Measurements from ENCODE around the gene CDH16.
"Not testable (repeated sequence)": the region's sequence is repeated elsewhere in the genome, so short reads cannot be mapped to it uniquely, and the experiment has no call there.

Gene CDH16, protein sequence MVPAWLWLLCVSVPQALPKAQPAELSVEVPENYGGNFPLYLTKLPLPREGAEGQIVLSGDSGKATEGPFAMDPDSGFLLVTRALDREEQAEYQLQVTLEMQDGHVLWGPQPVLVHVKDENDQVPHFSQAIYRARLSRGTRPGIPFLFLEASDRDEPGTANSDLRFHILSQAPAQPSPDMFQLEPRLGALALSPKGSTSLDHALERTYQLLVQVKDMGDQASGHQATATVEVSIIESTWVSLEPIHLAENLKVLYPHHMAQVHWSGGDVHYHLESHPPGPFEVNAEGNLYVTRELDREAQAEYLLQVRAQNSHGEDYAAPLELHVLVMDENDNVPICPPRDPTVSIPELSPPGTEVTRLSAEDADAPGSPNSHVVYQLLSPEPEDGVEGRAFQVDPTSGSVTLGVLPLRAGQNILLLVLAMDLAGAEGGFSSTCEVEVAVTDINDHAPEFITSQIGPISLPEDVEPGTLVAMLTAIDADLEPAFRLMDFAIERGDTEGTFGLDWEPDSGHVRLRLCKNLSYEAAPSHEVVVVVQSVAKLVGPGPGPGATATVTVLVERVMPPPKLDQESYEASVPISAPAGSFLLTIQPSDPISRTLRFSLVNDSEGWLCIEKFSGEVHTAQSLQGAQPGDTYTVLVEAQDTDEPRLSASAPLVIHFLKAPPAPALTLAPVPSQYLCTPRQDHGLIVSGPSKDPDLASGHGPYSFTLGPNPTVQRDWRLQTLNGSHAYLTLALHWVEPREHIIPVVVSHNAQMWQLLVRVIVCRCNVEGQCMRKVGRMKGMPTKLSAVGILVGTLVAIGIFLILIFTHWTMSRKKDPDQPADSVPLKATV

GRCh38 chr16:66918803-66919568 is at the start of gene CDH16:
Gene CDH16 (minus strand): TSS chr16:66918885. CDS start chr16:66918065, 820 bp downstream.
- no peak for DNase-seq

DNA sequence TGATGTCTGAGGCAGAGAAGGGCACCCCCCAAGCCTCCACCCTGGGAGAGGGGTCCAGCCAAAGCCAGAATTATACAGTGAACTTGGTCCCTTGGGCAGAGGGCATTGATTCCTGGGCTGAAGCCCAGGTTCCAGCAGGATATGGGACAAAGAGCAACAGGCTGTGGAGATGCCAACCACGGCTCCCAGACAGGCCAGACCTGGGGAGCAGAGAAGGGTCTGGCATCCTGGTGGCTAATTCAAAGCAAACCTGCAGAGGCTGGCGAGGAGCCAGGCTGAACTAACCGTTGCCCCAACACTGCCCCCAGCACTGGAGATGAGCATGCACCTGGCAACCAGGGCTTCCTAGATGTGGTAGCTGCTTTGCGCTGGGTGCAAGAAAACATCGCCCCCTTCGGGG is 45.4 kb upstream of the CDH16 start:
- no peak for DNase-seq

- no peak for DNase-seq
Measured at GRCh38 chr16:66961914-66962313, 43.2 kb upstream of the CDH16 start.

- DNase-seq, result peak; percentile 38
Measured at GRCh38 chr16:66961065-66961744, 42.5 kb upstream of the CDH16 start, which contains the start of gene CES3. Gene CES3 (plus strand): TSS chr16:66961266. CDS start chr16:66961308, 42 bp downstream.

- no peak for DNase-seq
Measured at GRCh38 chr16:66960270-66960669, 41.6 kb upstream of the CDH16 start.

DNA sequence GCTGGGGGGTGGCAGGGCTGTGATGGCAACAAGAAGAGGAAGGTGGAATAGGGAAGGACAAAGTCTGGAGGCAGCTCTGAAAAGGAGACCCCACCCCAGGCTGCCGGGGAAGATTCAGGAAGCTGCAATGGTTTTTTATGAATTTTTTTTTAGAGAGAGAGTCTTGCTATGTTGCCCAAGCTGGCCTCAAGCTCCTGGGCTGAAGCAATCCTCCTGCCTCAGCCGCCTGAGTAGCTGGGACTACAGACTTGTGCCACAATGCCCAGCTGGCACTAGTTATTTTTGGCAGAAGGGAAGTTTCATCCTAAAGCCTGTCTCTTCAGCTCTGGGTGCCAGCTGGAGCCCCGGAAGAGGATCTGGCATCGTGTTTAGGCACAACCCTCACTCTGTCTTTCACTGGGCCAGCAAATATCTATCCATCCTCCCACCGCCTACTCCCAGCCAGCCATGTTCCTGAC is 41.0 kb upstream of the CDH16 start:
- no peak for DNase-seq

DNA sequence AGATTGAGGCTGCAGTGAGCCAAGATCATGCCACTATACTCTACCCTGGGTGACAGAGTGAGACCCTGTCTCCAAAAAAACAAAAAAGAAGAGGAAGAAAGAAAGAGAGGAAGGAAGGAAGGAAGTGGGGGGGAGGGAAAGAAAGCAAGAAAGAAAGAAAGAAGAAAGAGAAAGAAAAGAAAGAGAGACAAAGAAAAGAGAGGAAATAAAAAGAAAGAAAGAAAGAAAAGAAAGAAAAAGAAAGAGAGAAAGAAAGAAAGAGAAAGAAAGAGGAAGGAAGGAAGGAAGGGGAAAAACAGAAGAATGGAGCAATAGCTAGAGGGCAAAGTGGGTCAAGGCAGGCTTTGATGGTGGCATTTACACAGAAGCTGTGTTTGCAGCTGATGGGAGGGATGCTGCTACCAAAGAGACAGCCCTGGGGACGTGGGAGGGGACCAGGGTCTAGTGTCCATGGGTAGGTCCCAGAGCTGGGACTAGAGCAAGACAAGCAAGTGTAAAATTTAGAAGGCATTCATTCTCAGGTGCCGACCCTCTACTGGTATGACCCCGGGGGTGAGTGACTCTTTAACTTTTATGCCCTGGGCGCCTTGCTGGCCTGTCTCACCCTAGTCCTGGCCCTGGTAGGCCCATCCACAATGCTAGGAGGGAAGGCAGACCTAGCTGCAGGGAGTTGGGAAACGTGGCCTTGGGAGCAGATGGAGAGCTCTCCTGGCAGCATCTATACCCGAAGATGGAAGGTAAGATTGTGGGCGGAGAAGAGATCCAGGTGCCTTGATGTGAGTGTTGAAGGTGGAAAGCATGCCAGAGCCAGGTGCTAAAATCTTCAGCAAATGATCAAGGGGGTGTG is 40.4 kb upstream of the CDH16 start:
- no peak for DNase-seq

- not testable (repeated sequence) for DNase-seq
Measured at GRCh38 chr16:66956154-66956457, 37.4 kb upstream of the CDH16 start.

- DNase-seq, result not testable (repeated sequence)
Measured at GRCh38 chr16:66955363-66956153, 36.9 kb upstream of the CDH16 start.

GRCh38 chr16:66954097-66954659 is 35.5 kb upstream of the CDH16 start:
- DNase-seq, result peak; percentile 60

DNA sequence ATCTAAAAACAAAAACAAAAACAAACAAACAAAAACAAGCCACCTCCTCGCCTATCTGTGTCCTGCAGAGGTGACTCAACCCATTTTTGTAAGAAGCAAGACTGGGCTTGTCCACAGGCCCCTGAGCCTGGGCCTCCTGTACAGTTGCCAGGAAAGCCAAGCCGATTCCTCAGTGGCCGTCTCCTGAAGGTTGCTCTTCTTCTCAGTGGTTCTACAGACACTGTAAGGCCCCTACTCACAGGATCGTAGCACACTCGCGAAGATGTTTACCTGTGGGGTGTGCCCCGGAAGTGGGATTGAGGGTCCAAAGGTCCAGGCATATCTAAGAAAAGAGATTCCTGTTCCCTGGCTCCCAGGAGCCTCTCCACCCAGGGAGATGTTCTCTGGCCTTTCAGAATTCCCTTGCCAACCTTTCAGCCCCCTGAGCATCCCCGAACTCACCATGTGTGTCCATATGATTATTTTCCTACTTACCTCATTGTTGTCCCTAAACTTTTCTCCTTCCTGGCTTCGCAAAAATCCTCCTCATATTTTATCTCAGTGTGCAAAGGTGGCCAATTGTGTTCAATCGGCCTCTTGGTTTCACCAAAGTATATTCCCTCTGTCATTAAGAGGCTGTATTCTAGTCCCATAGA is 34.9 kb upstream of the CDH16 start:
- no peak for DNase-seq

- DNase-seq, result no peak
Measured at GRCh38 chr16:66952430-66953110, 33.9 kb upstream of the CDH16 start.

- no peak for DNase-seq
Measured at GRCh38 chr16:66950971-66951790, 32.5 kb upstream of the CDH16 start.

GRCh38 chr16:66950437-66950836 is 31.8 kb upstream of the CDH16 start:
- DNase-seq, result no peak

DNA sequence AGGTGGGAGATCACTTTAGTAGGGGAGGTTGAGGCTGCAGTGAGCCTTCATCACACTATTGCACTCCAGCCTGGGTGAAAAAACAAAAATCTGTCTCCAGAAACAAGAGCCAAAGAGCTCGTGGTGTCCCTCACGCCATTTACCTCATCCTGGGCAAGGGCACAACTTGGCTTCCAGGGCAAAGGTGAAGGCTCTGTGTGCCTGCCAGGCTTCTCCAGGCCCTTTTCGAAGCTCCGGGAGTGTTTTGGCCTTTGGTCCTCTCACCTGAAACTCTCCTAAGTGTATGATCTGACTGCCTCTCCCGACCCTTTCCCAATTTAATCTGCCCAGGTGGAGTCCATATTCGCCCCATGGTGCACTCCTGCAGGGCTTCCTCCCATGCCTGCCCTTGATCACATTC is 30.8 kb upstream of the CDH16 start:
- no peak for DNase-seq

- no peak for DNase-seq
Measured at GRCh38 chr16:66948837-66949225, 30.1 kb upstream of the CDH16 start.

GRCh38 chr16:66948134-66948836 is 29.6 kb upstream of the CDH16 start:
- DNase-seq, result no peak
